ENCODE data around the gene FBXO45. TPM values are rescaled to one million over a fixed set of nuclear protein-coding genes. Genes with fewer than 3 reads are reported as not detected.
"Not testable (repeated sequence)": the region's sequence is repeated elsewhere in the genome, so short reads cannot be mapped to it uniquely, and the experiment has no call there.

The FBXO45 gene
- total RNA-seq, 1 donor from 2014 or later = 9.9 TPM

GRCh38 chr3:196632046-196632751 is 63.7 kb downstream of the FBXO45 start:
- Mint-ChIP-seq H3K9me3 (ENCODE audit: low read depth) (no peaks in the 10 kb centered on the region), H3K27me3 (ENCODE audit: low read depth) (peaks cover 4% of the 10 kb centered on the region), H3K36me3 (ENCODE audit: low read depth) (peaks cover 1% of the 10 kb centered on the region), H3K4me1 (ENCODE audit: low read depth) (peaks cover 12% of the 10 kb centered on the region), H3K27ac (ENCODE audit: unreplicated experiment) (peak overlapping the region; percentile 82), H3K4me3 (ENCODE audit: unreplicated experiment) (peak overlapping the region; percentile 84)
- no peak for DNase-seq (ENCODE audit: low spot score)
- peak; percentile 60 for TF ChIP-seq CTCF (IDR thresholded peaks at IDR 0.05)

DNA sequence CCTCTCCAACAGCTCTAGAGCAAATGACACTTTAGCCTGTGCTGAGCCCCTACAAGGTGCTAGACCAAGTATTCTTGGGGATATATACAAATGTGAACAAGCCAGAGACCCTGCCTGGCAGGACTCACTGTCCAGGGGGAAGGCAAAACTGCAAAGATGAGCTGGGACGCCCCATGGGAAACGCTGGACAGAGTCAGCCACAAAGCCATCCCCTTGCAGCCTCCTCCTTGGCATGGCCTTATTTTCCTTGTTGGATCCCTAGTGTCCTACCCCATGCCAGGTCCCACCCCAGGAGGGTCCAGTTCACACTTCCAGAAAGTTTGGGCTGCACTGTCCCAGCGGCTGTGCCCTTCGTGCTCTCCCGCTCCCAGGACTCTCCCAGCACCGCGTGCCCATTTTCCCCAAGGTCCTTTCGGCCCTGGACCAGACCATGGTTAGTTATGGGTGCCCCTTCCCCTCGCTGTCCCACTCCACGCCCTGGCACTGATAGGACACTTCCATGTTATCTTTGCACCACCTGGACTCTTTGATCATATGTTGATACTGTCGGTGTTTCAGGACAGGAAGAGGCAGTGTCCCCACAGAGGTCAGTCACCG is 65.2 kb downstream of the FBXO45 start:
- peaks cover 12% of the 10 kb centered on the region for H3K4me1 Mint-ChIP-seq (ENCODE audit: low read depth)
- no peak for DNase-seq (ENCODE audit: low spot score)
- H3K27me3 Mint-ChIP-seq (ENCODE audit: low read depth) = peaks cover 12% of the 10 kb centered on the region
- peaks cover 5% of the 10 kb centered on the region for H3K36me3 Mint-ChIP-seq (ENCODE audit: low read depth)
- no peak overlapping the region for H3K27ac Mint-ChIP-seq (ENCODE audit: unreplicated experiment)
- TF ChIP-seq CTCF (IDR thresholded peaks at IDR 0.05) = no peak
- peak overlapping the region; percentile 84 for H3K4me3 Mint-ChIP-seq (ENCODE audit: unreplicated experiment)
- H3K9me3 Mint-ChIP-seq (ENCODE audit: low read depth) = no peaks in the 10 kb centered on the region

- no peak for DNase-seq (ENCODE audit: low spot score)
- no peak for TF ChIP-seq CTCF (IDR thresholded peaks at IDR 0.05)
- Mint-ChIP-seq H3K9me3 (ENCODE audit: low read depth) (no peaks in the 10 kb centered on the region), H3K27me3 (ENCODE audit: low read depth) (peaks cover 18% of the 10 kb centered on the region), H3K4me3 (ENCODE audit: unreplicated experiment) (no peak overlapping the region), H3K36me3 (ENCODE audit: low read depth) (peaks cover 5% of the 10 kb centered on the region), H3K4me1 (ENCODE audit: low read depth) (peaks cover 13% of the 10 kb centered on the region), H3K27ac (ENCODE audit: unreplicated experiment) (no peak overlapping the region)
These were observed 65.8 kb downstream of the FBXO45 start for GRCh38 chr3:196634224-196634623.

GRCh38 chr3:196634829-196635228 is 66.4 kb downstream of the FBXO45 start:
- Mint-ChIP-seq H3K27ac (ENCODE audit: unreplicated experiment) (no peak overlapping the region), H3K36me3 (ENCODE audit: low read depth) (peaks cover 5% of the 10 kb centered on the region), H3K4me1 (ENCODE audit: low read depth) (peaks cover 17% of the 10 kb centered on the region), H3K4me3 (ENCODE audit: unreplicated experiment) (no peak overlapping the region), H3K27me3 (ENCODE audit: low read depth) (peaks cover 18% of the 10 kb centered on the region), H3K9me3 (ENCODE audit: low read depth) (no peaks in the 10 kb centered on the region)
- peak; percentile 58 for DNase-seq (ENCODE audit: low spot score)
- TF ChIP-seq CTCF (IDR thresholded peaks at IDR 0.05) = no peak

DNA sequence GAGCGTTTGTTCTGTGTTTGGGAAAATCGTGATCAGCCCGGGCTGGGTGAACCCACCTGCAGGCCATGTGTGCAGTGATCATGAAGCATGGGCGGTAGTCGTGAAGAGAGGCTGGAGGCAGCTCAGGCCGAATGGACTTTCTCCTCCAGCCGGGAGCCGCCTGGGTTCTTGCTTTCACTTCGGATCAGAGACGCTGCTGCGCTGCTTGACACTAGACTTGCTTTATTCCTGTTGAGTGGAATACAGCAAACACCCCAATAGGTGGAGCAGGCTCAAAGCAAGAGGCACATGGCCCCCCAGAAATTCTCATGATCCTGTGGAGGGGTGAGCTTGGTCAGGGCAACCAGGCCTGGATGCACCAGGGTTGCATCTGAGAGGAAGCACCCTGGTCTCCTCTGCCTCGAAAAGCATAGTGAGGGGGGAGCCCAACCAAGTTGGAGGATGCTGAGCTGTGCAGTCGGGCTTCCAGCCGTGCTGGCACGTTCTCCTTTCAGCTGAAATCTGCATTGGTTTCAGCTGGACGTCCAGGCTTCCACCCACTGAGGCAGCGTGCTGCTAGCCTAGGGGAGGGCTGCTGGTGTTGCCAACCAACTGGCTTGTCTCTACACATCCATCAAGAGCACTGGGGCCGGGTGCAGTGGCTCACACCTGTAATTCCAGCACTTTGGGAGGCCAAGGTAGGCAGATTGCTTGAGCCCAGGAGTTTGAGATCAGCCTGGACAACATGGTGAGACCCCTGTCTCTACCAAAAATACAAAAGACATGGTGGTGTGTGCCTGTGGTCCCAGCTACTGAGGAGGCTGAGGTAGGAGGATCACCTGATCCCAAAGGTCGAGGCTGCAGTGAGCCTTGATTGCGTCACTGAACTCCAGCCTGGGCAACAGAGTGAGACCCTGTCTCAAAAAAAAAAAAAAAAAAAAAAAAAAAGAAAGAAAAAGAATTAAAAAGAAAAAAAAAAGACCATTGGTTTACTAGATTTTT is 68.2 kb downstream of the FBXO45 start:
- Mint-ChIP-seq H3K27me3 (ENCODE audit: low read depth) (peaks cover 21% of the 10 kb centered on the region), H3K4me1 (ENCODE audit: low read depth) (peaks cover 16% of the 10 kb centered on the region), H3K4me3 (ENCODE audit: unreplicated experiment) (no peak overlapping the region), H3K36me3 (ENCODE audit: low read depth) (peaks cover 5% of the 10 kb centered on the region), H3K9me3 (ENCODE audit: low read depth) (no peaks in the 10 kb centered on the region), H3K27ac (ENCODE audit: unreplicated experiment) (no peak overlapping the region)
- peak; percentile 76 for DNase-seq (ENCODE audit: low spot score)
- TF ChIP-seq CTCF (IDR thresholded peaks at IDR 0.05) = no peak

- not testable (repeated sequence) for H3K4me1 Mint-ChIP-seq (ENCODE audit: low read depth); H3K9me3 Mint-ChIP-seq (ENCODE audit: low read depth); DNase-seq (ENCODE audit: low spot score); H3K4me3 Mint-ChIP-seq (ENCODE audit: unreplicated experiment); H3K36me3 Mint-ChIP-seq (ENCODE audit: low read depth); H3K27ac Mint-ChIP-seq (ENCODE audit: unreplicated experiment)
- peaks cover 21% of the 10 kb centered on the region for H3K27me3 Mint-ChIP-seq (ENCODE audit: low read depth)
These were observed 69.5 kb downstream of the FBXO45 start for GRCh38 chr3:196637941-196638340.

Data from chondrocyte (in vitro differentiated cells).